ENCODE measurements around the gene ASCL2. TPM values are rescaled to one million over a fixed set of nuclear protein-coding genes. Genes with fewer than 3 reads are reported as not detected.

ASCL2 gene
- total and polyA plus RNA-seq, 2 experiments from 2014 or later = not detected

- peaks cover 75% of the 10 kb centered on the region for H3K27me3 ChIP-seq
- DNase-seq (ENCODE audit: low read depth in 1 of 2, low spot score in 1 of 2) = no peak
- H3K4me1 ChIP-seq (ENCODE audit: low read depth) = no peaks in the 10 kb centered on the region
- no peaks in the 10 kb centered on the region for H3K36me3 ChIP-seq
- H3K27ac ChIP-seq = no peak overlapping the region
- H3K9me3 ChIP-seq (ENCODE audit: low read depth) = no peaks in the 10 kb centered on the region
- no peak for TF ChIP-seq CTCF (IDR thresholded peaks at IDR 0.05; ENCODE audit: low read depth, low read length)
- H3K4me3 ChIP-seq = no peak overlapping the region
Measured at GRCh38 chr11:2266586-2267305, 3.6 kb downstream of the ASCL2 start.

- DNase-seq (ENCODE audit: low read depth in 1 of 2, low spot score in 1 of 2) = no peak
- H3K4me1 ChIP-seq (ENCODE audit: low read depth) = no peaks in the 10 kb centered on the region
- H3K4me3 ChIP-seq = no peak overlapping the region
- no peak overlapping the region for H3K27ac ChIP-seq
- peaks cover 68% of the 10 kb centered on the region for H3K27me3 ChIP-seq
- no peaks in the 10 kb centered on the region for H3K9me3 ChIP-seq (ENCODE audit: low read depth)
- H3K36me3 ChIP-seq = no peaks in the 10 kb centered on the region
- no peak for TF ChIP-seq CTCF (IDR thresholded peaks at IDR 0.05; ENCODE audit: low read depth, low read length)
Measured at GRCh38 chr11:2265854-2266585, 4.4 kb downstream of the ASCL2 start.

- H3K27me3 ChIP-seq = peaks cover 61% of the 10 kb centered on the region
Measured at GRCh38 chr11:2265396-2265795, 5.0 kb downstream of the ASCL2 start.

GRCh38 chr11:2264366-2265053 lies 5.9 kb downstream of the ASCL2 start:
- Histone ChIP-seq H3K27ac (no peak overlapping the region), H3K9me3 (ENCODE audit: low read depth) (no peaks in the 10 kb centered on the region), H3K4me1 (ENCODE audit: low read depth) (no peaks in the 10 kb centered on the region), H3K27me3 (peaks cover 53% of the 10 kb centered on the region), H3K4me3 (no peak overlapping the region), H3K36me3 (no peaks in the 10 kb centered on the region)
- no peak for DNase-seq (ENCODE audit: low read depth in 1 of 2, low spot score in 1 of 2)
- TF ChIP-seq CTCF (IDR thresholded peaks at IDR 0.05; ENCODE audit: low read depth, low read length) = no peak

More at GRCh38 chr11:2265396-2265795, 5.0 kb downstream of the ASCL2 start:
- H3K9me3 ChIP-seq (ENCODE audit: low read depth) = no peaks in the 10 kb centered on the region
- no peaks in the 10 kb centered on the region for H3K36me3 ChIP-seq
- DNase-seq (ENCODE audit: low read depth in 1 of 2, low spot score in 1 of 2) = no peak
- no peak overlapping the region for H3K27ac ChIP-seq
- no peak for TF ChIP-seq CTCF (IDR thresholded peaks at IDR 0.05; ENCODE audit: low read depth, low read length)
- H3K4me3 ChIP-seq = no peak overlapping the region
- no peaks in the 10 kb centered on the region for H3K4me1 ChIP-seq (ENCODE audit: low read depth)

- H3K4me1 ChIP-seq (ENCODE audit: low read depth) = no peaks in the 10 kb centered on the region
- H3K27ac ChIP-seq = no peak overlapping the region
- H3K36me3 ChIP-seq = no peaks in the 10 kb centered on the region
- peaks cover 46% of the 10 kb centered on the region for H3K27me3 ChIP-seq
- H3K9me3 ChIP-seq (ENCODE audit: low read depth) = no peaks in the 10 kb centered on the region
- no peak overlapping the region for H3K4me3 ChIP-seq
- DNase-seq (ENCODE audit: low read depth in 1 of 2, low spot score in 1 of 2) = no peak
- TF ChIP-seq CTCF (IDR thresholded peaks at IDR 0.05; ENCODE audit: low read depth, low read length) = no peak
Measured at GRCh38 chr11:2263724-2264360, 6.5 kb downstream of the ASCL2 start.
